Loucy (cell line): Measurements from ENCODE around the gene SPEF2.

Source experiments
- H2AFZ ChIP-seq: fragments of 200-600 bp; sonication (generic); 2 replicates; pipeline ENCODE4 v1.6.0; 2016; ENCODE audit warnings: antibody characterized with exemption, mild to moderate bottlenecking, low read length, moderate library complexity
- H3F3A ChIP-seq: fragments of 200-600 bp; 2 replicates; pipeline ENCODE4 v1.6.0; 2016; ENCODE audit warnings: antibody characterized with exemption, low read depth, mild to moderate bottlenecking
- H3K27me3 ChIP-seq: fragments of 200-600 bp; sonication (generic); 2 replicates; pipeline ENCODE4 v1.6.1; 2014; ENCODE audit warnings: low read length, mild to moderate bottlenecking; ENCODE audit not compliant: insufficient read depth, poor library complexity, severe bottlenecking
- H3K36me3 ChIP-seq: fragments of 200-600 bp; sonication (generic); 2 replicates; pipeline ENCODE4 v1.6.1; 2016; ENCODE audit warnings: low read length; ENCODE audit not compliant: insufficient read depth
- H3K4me1 ChIP-seq: fragments of 200-600 bp; sonication (generic); 2 replicates; pipeline ENCODE4 v1.5.1; 2014; ENCODE audit warnings: low read length, mild to moderate bottlenecking; ENCODE audit not compliant: insufficient read depth, poor library complexity, severe bottlenecking
- H3K4me2 ChIP-seq: fragments of 200-600 bp; sonication (generic); 2 replicates; pipeline ENCODE4 v1.6.0; 2014; ENCODE audit warnings: antibody characterized with exemption, low read length, low read depth, mild to moderate bottlenecking; ENCODE audit not compliant: poor library complexity, severe bottlenecking
- H3K4me3 ChIP-seq: fragments of 200-600 bp; sonication (generic); 2 replicates; pipeline ENCODE4 v1.5.1; 2014; ENCODE audit warnings: low read length, mild to moderate bottlenecking, mixed read lengths; ENCODE audit not compliant: poor library complexity, severe bottlenecking
- H3K79me2 ChIP-seq: fragments of 200-600 bp; sonication (generic); 2 replicates; pipeline ENCODE4 v1.6.1; 2014; ENCODE audit warnings: low read length; ENCODE audit not compliant: insufficient read depth
- H3K9ac ChIP-seq: fragments of 200-600 bp; sonication (generic); 2 replicates; pipeline ENCODE4 v1.6.0; 2014; ENCODE audit warnings: mild to moderate bottlenecking, low read depth, low read length, moderate library complexity; ENCODE audit not compliant: poor library complexity, severe bottlenecking
- H3K9me2 ChIP-seq: fragments of 200-600 bp; sonication (generic); replicated peaks from 2 replicates; pipeline ENCODE4 v1.6.1; 2016; ENCODE audit warnings: low read depth, low read length, mixed read lengths
- H3K9me3 ChIP-seq: fragments of 200-600 bp; sonication (generic); 2 replicates; pipeline ENCODE4 v1.6.1; 2014; ENCODE audit warnings: mild to moderate bottlenecking, antibody characterized with exemption, low read length, low read depth; ENCODE audit not compliant: insufficient read depth
- H4K20me1 ChIP-seq: fragments of 200-600 bp; sonication (generic); 2 replicates; pipeline ENCODE4 v1.6.0; 2014; ENCODE audit warnings: antibody characterized with exemption, low read length, mild to moderate bottlenecking; ENCODE audit not compliant: insufficient read depth, poor library complexity, severe bottlenecking
- EZH2phosphoT487 ChIP-seq: fragments of 200-600 bp; IDR thresholded peaks from 2 replicates; pipeline ENCODE4 v1.6.1; 2018; ENCODE audit warnings: antibody characterized with exemption, mild to moderate bottlenecking, moderate library complexity, borderline replicate concordance
- TF ChIP-seq, protein P1 (sequence below): fragments of 200-600 bp; sonication (generic); conservative IDR thresholded peaks from 2 replicates; pipeline ENCODE4 v1.5.1; 2014; ENCODE audit warnings: mild to moderate bottlenecking, antibody characterized with exemption, low read length

SPEF2 gene

DNA sequence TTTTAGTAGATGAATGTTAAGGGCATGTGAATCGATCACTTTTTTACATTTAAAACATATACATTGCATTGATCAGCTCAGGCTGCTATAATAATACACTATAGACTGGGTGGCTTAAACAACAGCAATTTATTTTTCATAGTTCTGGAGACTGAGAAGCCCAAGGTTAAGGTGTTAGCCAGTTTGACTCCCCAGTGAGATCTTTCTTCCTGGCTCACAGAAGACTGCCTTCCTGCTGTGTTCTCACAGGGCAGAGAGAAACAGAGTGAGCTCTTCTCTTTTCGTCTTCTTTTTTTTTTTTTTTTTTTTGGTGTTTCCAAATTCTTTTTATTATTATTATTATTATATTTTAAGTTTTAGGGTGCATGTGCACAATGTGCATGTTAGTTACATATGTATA is 56.4 kb downstream of the SPEF2 start:
- Histone ChIP-seq H3K36me3 (no peaks in the 10 kb centered on the region), H3K9me3 (no peaks in the 10 kb centered on the region), H3K4me2 (no peak overlapping the region), H3K4me3 (no peak overlapping the region), H3K9me2 (no peaks in the 10 kb centered on the region), H3F3A (no peaks in the 10 kb centered on the region; the same call in 1 of the 2 replicates), H2AFZ (no peak overlapping the region), H4K20me1 (no peaks in the 10 kb centered on the region), H3K9ac (no peak overlapping the region), H3K79me2 (no peaks in the 10 kb centered on the region), H3K4me1 (peaks cover 36% of the 10 kb centered on the region), H3K27me3 (no peaks in the 10 kb centered on the region)
- TF ChIP-seq, protein P1, sequence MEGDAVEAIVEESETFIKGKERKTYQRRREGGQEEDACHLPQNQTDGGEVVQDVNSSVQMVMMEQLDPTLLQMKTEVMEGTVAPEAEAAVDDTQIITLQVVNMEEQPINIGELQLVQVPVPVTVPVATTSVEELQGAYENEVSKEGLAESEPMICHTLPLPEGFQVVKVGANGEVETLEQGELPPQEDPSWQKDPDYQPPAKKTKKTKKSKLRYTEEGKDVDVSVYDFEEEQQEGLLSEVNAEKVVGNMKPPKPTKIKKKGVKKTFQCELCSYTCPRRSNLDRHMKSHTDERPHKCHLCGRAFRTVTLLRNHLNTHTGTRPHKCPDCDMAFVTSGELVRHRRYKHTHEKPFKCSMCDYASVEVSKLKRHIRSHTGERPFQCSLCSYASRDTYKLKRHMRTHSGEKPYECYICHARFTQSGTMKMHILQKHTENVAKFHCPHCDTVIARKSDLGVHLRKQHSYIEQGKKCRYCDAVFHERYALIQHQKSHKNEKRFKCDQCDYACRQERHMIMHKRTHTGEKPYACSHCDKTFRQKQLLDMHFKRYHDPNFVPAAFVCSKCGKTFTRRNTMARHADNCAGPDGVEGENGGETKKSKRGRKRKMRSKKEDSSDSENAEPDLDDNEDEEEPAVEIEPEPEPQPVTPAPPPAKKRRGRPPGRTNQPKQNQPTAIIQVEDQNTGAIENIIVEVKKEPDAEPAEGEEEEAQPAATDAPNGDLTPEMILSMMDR, result no peak
- no peak for TF ChIP-seq EZH2phosphoT487

DNA sequence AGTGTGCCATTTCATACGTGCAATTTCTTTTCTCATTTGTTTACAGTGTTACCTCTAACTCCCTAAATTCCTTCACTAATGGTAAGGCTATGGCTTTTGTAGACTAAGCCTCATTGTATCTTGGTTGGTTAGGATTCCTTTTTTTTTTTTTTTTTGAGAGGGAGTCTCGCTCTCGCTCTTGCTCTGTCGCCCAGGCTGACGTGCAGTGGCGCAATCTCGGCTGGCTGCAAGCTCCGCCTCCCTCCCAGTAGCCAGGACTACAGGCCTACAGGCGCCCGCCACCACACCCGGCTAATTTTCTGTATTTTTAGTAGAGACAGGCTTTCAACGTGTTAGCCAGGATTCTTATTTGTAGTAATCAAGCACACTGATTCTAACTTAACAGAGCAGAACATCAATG is 57.7 kb downstream of the SPEF2 start:
- Histone ChIP-seq H3K79me2 (no peaks in the 10 kb centered on the region), H3K36me3 (no peaks in the 10 kb centered on the region), H3K4me3 (no peak overlapping the region), H3K27me3 (no peaks in the 10 kb centered on the region), H3F3A (no peaks in the 10 kb centered on the region; the same call in 1 of the 2 replicates), H3K4me2 (no peak overlapping the region), H3K9ac (no peak overlapping the region), H2AFZ (no peak overlapping the region), H4K20me1 (no peaks in the 10 kb centered on the region), H3K9me3 (no peaks in the 10 kb centered on the region), H3K9me2 (no peaks in the 10 kb centered on the region), H3K4me1 (peaks cover 25% of the 10 kb centered on the region)
- no peak for TF ChIP-seq EZH2phosphoT487
- TF ChIP-seq, protein P1, result no peak

DNA sequence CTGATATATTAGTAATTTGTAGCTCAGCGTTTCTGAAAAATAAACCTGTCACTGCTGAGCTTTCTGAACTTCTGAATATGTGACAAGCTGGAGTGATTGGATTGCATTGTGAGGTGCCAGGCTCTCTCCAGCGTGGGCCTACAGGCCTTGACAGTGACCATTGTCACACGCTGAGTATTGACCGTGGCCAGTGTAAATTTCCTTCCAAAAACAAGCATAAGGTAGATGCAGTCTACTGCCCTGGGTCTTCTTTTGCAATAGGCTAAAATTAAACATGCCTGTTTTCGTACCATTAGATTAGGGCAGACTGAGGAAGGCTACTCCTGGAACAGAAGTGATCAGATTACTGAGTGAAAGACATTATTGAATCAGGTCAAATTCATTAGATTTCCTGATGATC is 60.2 kb downstream of the SPEF2 start:
- H3K9me3 ChIP-seq, result no peaks in the 10 kb centered on the region
- no peaks in the 10 kb centered on the region for H3F3A ChIP-seq
- H3K4me1 ChIP-seq, result peaks cover 12% of the 10 kb centered on the region
- no peak overlapping the region for H3K4me3 ChIP-seq
- H3K9me2 ChIP-seq, result no peaks in the 10 kb centered on the region
- H3K79me2 ChIP-seq, result no peaks in the 10 kb centered on the region
- H3K9ac ChIP-seq, result no peak overlapping the region
- H3K4me2 ChIP-seq, result no peak overlapping the region
- TF ChIP-seq, protein P1, result no peak
- TF ChIP-seq EZH2phosphoT487, result no peak
- no peak overlapping the region for H2AFZ ChIP-seq
- H4K20me1 ChIP-seq, result no peaks in the 10 kb centered on the region
- H3K27me3 ChIP-seq, result no peaks in the 10 kb centered on the region
- no peaks in the 10 kb centered on the region for H3K36me3 ChIP-seq
